Smooth muscle cell (in vitro differentiated cells): ENCODE results near the gene NKG7. TPM values are rescaled to one million over a fixed set of nuclear protein-coding genes. Genes with fewer than 3 reads are reported as not detected.

Experiments
- DNase-seq: peaks from one replicate; lab custom pipeline; 2025; ENCODE audit not compliant: unreplicated experiment; lab: John Stamatoyannopoulos, UW
- H2AFZ ChIP-seq: fragments of 200-600 bp; sonication (generic); 2 replicates; pipeline ENCODE4 v1.6.0; 2016; ENCODE audit warnings: antibody characterized with exemption, low read depth, mild to moderate bottlenecking
- H3F3A ChIP-seq: fragments of 200-600 bp; sonication (generic); 2 replicates; pipeline ENCODE4 v1.6.0; 2017; ENCODE audit warnings: antibody characterized with exemption, low read depth
- H3K27ac ChIP-seq: fragments of 200-600 bp; sonication (generic); 2 replicates; pipeline ENCODE4 v1.5.1; 2016; ENCODE audit warnings: low read depth, mild to moderate bottlenecking
- H3K27me3 ChIP-seq: fragments of 200-600 bp; sonication (generic); 2 replicates; pipeline ENCODE4 v1.6.1; 2016; ENCODE audit warnings: low read depth, mild to moderate bottlenecking
- H3K36me3 ChIP-seq: fragments of 200-600 bp; sonication (generic); 2 replicates; pipeline ENCODE4 v1.5.1; 2016; ENCODE audit warnings: low read depth
- H3K4me1 ChIP-seq: fragments of 200-600 bp; sonication (generic); 2 replicates; pipeline ENCODE4 v1.5.1; 2016; ENCODE audit warnings: low read depth
- H3K4me2 ChIP-seq: fragments of 200-600 bp; sonication (generic); 2 replicates; pipeline ENCODE4 v1.6.0; 2016; ENCODE audit warnings: mild to moderate bottlenecking
- H3K4me3 ChIP-seq: fragments of 200-600 bp; sonication (generic); 2 replicates; pipeline ENCODE4 v1.5.1; 2016; ENCODE audit warnings: mild to moderate bottlenecking
- H3K79me2 ChIP-seq: fragments of 200-600 bp; sonication (generic); 2 replicates; pipeline ENCODE4 v1.6.0; 2016; ENCODE audit warnings: low read depth, mild to moderate bottlenecking
- H3K9ac ChIP-seq: fragments of 200-600 bp; sonication (generic); 2 replicates; pipeline ENCODE4 v1.6.0; 2016; ENCODE audit warnings: low read depth
- H3K9me3 ChIP-seq: fragments of 200-600 bp; sonication (generic); replicated peaks from 2 replicates; pipeline ENCODE4 v1.5.1; 2016; ENCODE audit warnings: low read depth
- H4K20me1 ChIP-seq: fragments of 200-600 bp; sonication (generic); 2 replicates; pipeline ENCODE4 v1.6.0; 2016; ENCODE audit warnings: low read depth
- WGBS: methylation state at CpG from one replicate; pipeline ENCODE4 v1.1.7; 2016; ENCODE audit warnings: low lambda C conversion rate; 5-methylcytosine and 5-hydroxymethylcytosine counted together
- polyA plus RNA-seq: library from polyadenylated mRNA; unstranded; fragments of >200 nt; fragmentation: Nextera tagmentation; extraction: Ambion mirVana; gene quantifications from 2 replicates; pipeline ENCODE4 v1.2.1, GENCODE V29; 2016
- total RNA-seq: library from RNA; depleted of rRNA; stranded (reverse); fragments of >200 nt; gene quantifications from 2 replicates; pipeline ENCODE4 v1.2.3, GENCODE V29; 2014
- TF ChIP-seq, protein P1 (sequence below): fragments of 200-600 bp; sonication (generic); IDR thresholded peaks from 2 replicates; pipeline ENCODE4 v1.5.1; 2017; ENCODE audit warnings: borderline replicate concordance, mild to moderate bottlenecking, antibody characterized with exemption; ENCODE audit not compliant: insufficient read depth, poor library complexity, severe bottlenecking

Gene NKG7
- total and polyA plus RNA-seq, 2 experiments from 2014 or later, result not detected

DNA sequence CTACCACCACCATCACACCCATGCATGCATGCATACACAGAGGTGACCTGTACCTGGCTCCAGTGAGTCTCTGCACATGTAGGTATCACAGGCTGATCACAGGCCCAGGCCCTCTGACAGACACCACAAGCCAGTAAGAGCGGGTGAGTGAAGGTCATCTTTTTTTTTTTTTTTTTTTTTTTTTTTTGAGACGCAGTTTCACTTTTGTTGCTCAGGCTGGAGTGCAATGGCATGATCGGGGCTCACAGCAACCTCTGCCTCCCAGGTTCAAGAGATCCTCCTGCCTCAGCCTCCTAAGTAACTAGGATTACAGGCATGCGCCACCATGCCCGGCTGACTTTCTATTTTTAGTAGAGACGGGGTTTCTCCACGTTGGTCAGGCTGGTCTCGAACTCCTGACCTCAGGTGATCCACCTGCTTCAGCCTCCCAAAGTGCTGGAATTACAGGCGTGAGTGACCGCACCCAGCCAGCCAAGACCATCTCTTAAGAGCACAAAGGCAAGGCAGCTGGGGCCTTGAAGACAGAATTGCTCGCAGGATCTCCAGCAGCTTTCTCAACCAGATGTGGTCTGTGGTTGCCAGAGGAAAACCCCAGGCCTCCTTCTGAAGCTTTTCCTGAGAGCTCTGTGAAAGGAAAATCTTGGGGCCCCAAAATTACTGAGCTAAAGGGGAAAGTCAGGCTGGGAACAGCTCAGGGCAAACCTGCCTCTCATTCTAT lies 3.2 kb upstream of the NKG7 start:
- Histone ChIP-seq H2AFZ (no peak overlapping the region), H3K9ac (no peak overlapping the region), H3K9me3 (no peaks in the 10 kb centered on the region), H3K4me1 (no peaks in the 10 kb centered on the region), H3K79me2 (no peaks in the 10 kb centered on the region), H3K4me3 (no peak overlapping the region), H3F3A (no peaks in the 10 kb centered on the region), H4K20me1 (no peaks in the 10 kb centered on the region), H3K27ac (no peak overlapping the region), H3K4me2 (no peak overlapping the region), H3K27me3 (no peaks in the 10 kb centered on the region), H3K36me3 (no peaks in the 10 kb centered on the region)
- WGBS, result 81% methylated on average over 10 of the region's 11 CpGs
- TF ChIP-seq, protein P1, sequence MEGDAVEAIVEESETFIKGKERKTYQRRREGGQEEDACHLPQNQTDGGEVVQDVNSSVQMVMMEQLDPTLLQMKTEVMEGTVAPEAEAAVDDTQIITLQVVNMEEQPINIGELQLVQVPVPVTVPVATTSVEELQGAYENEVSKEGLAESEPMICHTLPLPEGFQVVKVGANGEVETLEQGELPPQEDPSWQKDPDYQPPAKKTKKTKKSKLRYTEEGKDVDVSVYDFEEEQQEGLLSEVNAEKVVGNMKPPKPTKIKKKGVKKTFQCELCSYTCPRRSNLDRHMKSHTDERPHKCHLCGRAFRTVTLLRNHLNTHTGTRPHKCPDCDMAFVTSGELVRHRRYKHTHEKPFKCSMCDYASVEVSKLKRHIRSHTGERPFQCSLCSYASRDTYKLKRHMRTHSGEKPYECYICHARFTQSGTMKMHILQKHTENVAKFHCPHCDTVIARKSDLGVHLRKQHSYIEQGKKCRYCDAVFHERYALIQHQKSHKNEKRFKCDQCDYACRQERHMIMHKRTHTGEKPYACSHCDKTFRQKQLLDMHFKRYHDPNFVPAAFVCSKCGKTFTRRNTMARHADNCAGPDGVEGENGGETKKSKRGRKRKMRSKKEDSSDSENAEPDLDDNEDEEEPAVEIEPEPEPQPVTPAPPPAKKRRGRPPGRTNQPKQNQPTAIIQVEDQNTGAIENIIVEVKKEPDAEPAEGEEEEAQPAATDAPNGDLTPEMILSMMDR, result no peak
- DNase-seq, result no peak

DNA sequence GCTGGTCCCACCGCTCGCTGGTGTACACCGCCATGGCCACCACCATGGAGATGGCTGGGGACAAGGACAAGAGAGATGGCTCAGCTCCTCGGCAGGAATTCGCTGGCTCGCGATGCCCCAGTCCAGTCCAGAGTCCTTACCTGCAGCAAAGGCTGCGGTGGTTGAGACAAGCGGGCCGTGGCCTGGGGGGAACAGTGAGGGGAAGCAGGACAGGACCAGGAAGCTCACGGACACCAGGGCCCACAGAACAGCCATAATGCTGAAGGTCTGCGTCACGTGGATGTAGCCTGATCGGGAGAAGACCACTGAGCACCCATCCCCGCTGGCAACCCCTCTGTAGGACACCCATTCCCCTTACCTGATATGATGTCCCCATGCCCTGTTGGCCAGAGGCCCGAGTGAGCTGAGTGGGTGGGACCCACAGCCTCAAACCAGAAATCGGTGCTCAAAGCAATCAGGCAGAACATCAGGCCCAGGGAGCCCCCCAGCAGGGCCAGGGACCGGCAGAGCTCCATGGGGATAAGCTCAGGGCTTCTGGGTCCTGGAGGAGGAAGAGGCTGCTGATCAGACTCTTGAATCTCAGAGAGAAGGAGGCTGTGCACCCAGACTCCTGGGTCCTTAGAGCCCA lies 319 bp downstream of the NKG7 start:
- 94% methylated on average over 18 of the region's 18 CpGs for WGBS
- Histone ChIP-seq H3K9ac (no peak overlapping the region), H3K27ac (no peak overlapping the region), H3K4me2 (no peak overlapping the region), H3K36me3 (no peaks in the 10 kb centered on the region), H2AFZ (no peak overlapping the region), H3K4me1 (peaks cover 10% of the 10 kb centered on the region), H3K9me3 (no peaks in the 10 kb centered on the region), H3K27me3 (no peaks in the 10 kb centered on the region), H4K20me1 (no peaks in the 10 kb centered on the region), H3K4me3 (no peak overlapping the region), H3F3A (no peaks in the 10 kb centered on the region), H3K79me2 (no peaks in the 10 kb centered on the region)
- DNase-seq, result no peak
- TF ChIP-seq, protein P1, result no peak

DNA sequence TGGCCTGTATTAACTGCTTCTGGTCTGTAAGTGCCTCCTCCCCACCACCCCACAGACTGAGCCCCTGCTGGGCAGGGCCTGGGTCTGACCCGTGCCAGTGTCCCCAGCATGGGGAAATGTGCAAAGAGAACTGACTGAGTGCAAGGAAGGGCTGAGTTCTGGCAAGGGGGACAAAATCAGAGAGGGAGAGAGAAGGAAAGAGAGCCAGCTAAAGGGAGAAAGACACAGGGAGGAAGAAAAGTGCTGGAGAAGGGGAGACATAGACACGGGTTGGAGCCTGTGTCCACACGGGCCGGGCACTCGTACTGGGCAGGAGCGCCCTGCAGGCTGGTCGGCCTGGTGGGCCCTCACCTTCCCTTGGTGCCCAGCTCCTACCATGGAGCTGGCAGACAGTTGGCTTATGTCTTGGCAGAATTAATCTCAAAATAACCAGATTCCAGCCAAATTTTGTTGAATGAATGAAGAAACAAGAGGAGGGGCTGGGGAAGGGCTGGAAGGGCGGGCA lies 1.2 kb downstream of the NKG7 start:
- WGBS, result 83% methylated on average over 8 of the region's 8 CpGs
- no peaks in the 10 kb centered on the region for H3K36me3 ChIP-seq

More for the DNA sequence above, 1.2 kb downstream of the NKG7 start:
- no peak overlapping the region for H3K9ac ChIP-seq
- no peak overlapping the region for H3K4me2 ChIP-seq
- no peak overlapping the region for H2AFZ ChIP-seq
- H3F3A ChIP-seq, result no peaks in the 10 kb centered on the region
- H3K9me3 ChIP-seq, result no peaks in the 10 kb centered on the region
- no peaks in the 10 kb centered on the region for H3K79me2 ChIP-seq
- H3K4me3 ChIP-seq, result no peak overlapping the region
- DNase-seq, result no peak
- H3K27ac ChIP-seq, result no peak overlapping the region
- H3K4me1 ChIP-seq, result peaks cover 12% of the 10 kb centered on the region
- no peaks in the 10 kb centered on the region for H4K20me1 ChIP-seq
- TF ChIP-seq, protein P1, result no peak
- no peaks in the 10 kb centered on the region for H3K27me3 ChIP-seq
